ENCODE results near the gene ATP6V1B1.

GRCh38 chr2:70903171-70903570 is 32.5 kb upstream of the ATP6V1B1 start:
- no peak for TF ChIP-seq CTCF (conservative IDR thresholded peaks at IDR 0.05; ENCODE audit: low read depth, low read length)
- no peak for TF ChIP-seq EZH2 (IDR thresholded peaks at IDR 0.05; ENCODE audit: borderline replicate concordance, low read depth, low read length, poor library complexity, severe bottlenecking)

Measured in A673 (cell line).